NK-92 treated with Interleukin-12 subunit alpha and Interleukin-12 subunit beta, amount 100 ng/mL, for 24 hours (cell line): Measurements from ENCODE around the gene CHD6.

Source experiments
- DNase-seq: peaks from one replicate; lab custom pipeline; 2025; lab: John Stamatoyannopoulos, UW

The CHD6 gene

GRCh38 chr20:41394081-41394480, 224.1 kb downstream of the CHD6 start:
- no peak for DNase-seq

DNA sequence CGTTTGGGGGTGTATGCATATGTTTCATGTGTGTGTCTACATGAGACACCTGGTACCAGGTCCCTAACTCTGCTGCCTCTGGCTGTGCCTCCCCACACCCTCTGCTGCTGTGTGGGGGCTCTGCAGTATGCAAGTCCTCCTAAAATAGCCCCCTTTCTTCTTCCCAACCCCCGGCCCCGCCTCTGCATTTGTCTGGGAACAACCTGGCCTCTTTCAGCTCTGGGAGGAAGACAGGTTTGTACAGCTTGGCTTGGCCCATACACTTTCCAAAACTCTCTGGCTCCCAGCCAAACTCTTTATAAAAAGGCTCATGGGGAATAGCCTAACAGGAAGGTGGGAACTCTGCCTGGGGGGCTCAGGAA, 224.5 kb downstream of the CHD6 start:
- DNase-seq: no peak

- DNase-seq: no peak
Measured at GRCh38 chr20:41392871-41393704, 225.1 kb downstream of the CHD6 start.

DNA sequence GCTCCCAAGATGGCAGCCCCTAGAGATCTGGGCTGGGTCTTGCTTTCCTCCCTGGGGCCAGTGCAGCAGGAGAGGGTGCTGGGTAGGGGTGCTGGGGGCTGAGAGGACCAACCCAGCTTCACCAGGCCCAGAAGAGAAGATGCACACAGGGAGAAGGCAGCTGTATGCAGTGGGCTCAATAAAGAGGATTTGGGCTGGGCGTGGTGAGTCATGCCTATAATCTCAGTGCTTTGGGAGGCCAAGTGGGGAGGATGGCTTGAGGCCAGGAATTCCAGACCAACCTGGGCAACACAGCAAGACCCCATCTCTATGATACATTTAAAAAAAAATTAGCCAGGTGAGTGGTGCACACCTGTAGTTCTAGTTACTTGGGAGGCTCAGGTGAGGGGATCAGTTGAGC, 225.9 kb downstream of the CHD6 start:
- DNase-seq: no peak

DNA sequence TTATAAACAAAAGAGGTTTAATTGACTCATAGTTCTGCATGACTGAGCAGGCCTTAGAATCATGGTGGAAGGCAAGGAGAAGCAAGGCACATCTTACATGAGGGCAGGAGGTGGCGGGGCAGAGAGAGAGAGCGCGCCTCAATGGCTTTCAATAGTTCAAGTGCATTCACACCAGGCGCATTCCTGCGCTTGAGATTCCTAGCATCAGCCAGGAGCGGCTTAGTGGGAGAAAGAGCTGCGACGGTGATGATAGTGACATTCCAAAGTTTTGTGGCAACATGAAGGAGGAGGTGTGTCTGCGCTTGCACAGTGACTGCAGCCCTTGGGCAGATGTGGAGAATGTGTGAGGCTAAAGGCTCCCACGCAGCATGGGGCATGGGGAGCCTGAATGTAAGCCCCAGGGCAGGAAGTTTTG, 226.6 kb downstream of the CHD6 start:
- DNase-seq: no peak

- DNase-seq: no peak
Measured at GRCh38 chr20:41390889-41391288, 227.3 kb downstream of the CHD6 start.

GRCh38 chr20:41387444-41387851, 230.7 kb downstream of the CHD6 start:
- DNase-seq: no peak

DNA sequence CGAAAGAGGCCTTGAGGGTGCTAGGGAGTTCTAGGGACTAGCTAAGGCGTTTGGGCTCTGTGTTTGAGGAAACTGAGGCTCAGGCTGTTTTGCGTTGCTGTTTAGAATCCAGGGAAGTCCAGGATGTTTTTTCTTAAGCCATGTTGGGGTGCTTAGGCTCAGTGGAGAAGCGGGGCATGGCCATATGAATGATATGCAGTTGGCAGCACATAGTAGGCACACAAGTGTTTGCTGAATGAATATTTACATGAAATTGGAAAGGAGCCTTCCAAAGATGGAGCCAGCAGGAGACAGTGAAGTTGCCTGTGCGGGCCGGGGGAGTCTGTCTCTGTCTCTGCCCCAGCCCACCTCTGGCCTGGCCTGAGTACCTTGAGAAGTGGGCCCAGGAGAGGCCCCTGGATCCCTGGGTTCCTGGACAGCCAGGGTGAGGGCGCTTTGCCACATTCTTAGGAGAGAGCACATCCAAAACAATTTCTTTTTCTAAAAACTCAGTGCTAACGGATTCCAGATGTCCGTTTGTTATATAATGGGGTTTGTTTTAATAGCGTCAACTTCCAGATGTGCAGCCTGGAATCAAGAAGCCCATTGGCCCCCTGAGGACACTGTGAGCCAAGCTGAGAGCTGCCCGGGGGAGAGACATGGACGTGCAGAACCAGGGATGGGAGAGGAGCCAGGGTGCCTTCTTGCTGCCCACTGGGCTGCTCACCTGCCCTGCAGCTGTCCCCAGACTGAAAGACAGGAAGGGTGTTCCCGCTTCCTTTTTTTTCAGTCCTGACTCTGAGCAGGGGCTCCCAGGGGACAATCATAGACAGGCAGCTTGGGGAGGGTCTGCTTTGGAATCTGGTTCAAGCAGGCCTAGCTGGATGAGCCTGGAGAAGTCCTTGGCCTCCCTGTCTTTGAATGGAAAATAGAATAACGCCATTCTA, 231.4 kb downstream of the CHD6 start:
- no peak for DNase-seq

DNA sequence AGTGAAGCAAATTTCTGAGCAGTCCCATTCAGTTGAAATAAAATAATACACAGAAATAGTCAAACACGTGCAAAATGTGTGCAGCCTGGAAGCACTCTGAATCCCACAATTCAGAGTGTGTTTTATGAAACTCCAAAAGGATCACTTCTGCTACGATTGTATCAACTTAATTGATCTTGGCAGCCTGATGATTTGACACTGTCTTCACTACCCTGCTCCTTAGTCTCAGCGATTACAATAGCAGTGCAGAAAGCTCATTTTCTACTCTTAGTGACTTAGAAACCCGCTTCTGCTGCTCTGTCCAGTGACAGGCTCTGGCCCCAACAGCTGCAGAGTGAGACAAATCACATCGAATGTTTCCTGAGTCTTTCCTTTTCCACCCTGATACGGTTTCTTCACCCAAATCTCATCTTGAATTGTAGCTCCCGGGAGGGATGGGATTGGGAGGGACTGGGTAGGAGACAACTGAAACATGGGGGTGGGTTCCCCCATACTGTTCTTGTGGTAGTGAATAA, 235.3 kb downstream of the CHD6 start:
- no peak for DNase-seq

DNA sequence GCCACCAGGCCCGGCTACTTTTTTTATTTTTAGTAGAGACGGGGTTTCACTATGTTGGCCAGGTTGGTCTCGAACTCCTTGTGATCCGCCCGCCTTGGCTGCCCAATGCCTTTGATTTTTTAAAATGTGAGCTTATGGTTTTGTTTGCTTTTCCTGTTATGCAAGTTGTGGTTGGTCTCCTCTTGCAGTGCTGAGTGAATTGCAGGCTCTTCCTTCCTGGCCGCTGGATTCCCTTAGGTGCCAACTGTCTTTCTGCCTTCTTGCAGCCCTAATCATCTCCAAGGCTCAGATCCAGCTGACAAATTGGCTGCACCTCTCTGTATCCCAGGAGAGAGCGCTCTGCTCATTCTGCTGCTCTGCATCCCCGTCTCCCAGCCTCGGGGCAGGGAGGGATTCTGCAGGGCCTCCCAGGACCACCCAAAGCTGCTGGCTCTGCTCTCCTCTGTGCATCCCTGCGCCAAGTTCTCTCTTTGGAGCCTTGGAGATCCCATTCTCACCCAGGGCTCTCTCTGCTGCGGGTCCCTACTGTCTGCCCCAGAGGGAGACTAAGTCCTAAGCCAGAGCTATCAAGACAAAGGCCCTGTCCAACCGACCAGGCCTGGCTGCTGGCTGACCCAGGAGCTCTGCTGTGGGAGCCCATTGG, 237.5 kb downstream of the CHD6 start:
- no peak for DNase-seq

- DNase-seq: no peak
Measured at GRCh38 chr20:41379551-41379950, 238.6 kb downstream of the CHD6 start.

DNA sequence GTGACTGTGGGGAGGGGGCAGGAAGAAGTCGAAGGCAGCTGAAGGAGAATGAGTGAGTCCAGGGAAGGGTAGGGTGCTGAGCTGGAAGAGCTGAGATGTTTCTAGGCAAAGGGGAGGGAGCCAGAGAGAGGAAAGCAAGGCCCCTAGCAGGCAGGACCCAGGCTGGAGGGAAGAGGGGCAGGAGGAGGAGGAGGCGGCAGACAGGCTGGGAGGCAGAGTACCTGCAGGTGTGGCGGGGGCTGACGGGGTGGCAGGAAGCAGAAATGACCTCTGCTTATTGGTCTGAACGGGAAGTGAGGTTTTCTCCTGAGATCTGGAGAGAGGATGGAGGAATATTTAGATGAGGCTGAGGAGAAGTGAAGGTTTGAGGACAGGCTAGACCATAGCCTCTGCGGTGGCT, 240.9 kb downstream of the CHD6 start:
- DNase-seq: no peak

DNA sequence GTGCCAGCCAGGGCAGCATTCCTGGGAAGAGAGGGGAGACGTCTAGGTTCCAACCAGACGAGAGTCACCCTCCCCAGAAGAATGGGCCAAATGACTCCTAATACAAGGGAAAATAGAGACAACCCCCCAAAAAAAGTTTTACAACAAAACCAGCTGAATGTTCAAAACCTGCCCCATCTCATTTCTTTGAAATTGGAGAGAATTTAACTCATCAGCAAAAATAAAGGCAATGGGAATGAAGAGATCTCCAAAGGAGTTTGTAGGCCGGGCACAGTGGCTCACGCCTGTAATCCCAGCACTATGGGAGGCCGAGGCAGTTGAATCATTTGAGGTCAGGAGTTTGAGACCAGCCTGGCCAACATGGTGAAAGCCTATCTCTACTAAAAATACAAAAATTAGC, 241.8 kb downstream of the CHD6 start:
- no peak for DNase-seq

- DNase-seq: no peak
Measured at GRCh38 chr20:41375846-41376245, 242.3 kb downstream of the CHD6 start.

GRCh38 chr20:41373931-41374920, 244.0 kb downstream of the CHD6 start:
- no peak for DNase-seq

DNA sequence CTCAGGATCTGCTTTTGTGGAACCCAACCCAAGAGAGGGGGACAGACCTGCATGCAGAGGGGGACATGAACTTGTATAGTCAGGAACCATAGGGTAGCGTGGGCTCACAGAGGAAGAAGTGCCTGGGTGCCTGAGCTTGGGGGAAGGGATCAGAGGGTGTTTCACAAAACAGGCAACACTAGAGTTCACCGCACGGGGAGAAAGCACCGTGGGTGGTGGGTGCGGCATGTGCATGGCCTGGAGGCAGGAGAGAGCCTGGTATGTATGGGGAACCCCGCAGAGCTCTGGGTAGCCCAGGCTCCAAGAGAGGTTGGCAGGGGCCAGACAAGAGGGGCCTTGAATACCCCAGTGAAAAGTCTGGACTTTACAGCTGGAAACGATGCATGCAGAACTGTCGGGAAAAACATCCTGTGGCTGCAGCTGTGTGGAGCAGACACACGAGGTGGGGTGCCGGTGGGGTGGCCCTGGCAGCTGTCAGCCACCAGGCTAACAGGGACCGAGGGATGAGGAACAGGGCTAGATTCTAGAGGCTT, 244.9 kb downstream of the CHD6 start:
- DNase-seq: no peak

DNA sequence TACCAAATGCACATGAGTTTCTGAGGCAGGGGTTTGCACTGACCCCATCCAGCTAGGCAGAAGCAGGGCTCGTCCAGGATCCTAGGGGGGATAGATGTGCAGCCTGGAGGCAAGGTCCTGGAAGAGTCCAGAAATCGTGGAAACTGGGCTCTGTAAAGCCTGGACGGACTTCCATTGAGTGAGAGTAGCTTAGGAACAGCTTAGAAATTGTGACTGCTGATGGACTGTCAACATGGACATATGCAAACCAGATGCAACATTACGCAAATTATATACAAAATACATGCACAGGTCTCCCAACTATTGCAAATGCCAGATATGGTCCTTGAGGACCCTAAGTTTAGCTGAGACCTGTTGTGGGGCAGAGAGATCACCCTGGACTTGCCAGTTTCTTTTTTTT, 246.8 kb downstream of the CHD6 start:
- no peak for DNase-seq

DNA sequence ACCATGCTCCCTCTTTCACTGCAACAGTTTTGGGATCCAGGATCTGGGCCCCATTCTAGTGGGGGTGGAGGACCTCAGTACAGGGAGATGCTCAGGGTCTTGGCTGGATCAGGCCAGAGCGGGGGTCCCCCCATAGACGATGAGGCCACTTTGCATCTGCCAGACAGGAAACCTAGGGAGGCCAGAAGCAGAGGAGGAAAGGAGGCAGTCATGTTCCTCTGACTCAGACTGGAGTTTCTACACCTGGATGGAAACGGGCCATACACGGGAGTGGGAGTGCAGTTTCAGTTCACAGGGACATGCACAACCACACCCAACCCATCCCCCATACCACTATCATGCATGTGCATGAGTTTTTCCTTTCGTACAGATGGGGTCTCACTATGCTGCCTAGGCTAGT, 248.0 kb downstream of the CHD6 start:
- DNase-seq: no peak

- no peak for DNase-seq
Measured at GRCh38 chr20:41369673-41370072, 248.5 kb downstream of the CHD6 start.

GRCh38 chr20:41367956-41368355, 250.2 kb downstream of the CHD6 start:
- DNase-seq: no peak

DNA sequence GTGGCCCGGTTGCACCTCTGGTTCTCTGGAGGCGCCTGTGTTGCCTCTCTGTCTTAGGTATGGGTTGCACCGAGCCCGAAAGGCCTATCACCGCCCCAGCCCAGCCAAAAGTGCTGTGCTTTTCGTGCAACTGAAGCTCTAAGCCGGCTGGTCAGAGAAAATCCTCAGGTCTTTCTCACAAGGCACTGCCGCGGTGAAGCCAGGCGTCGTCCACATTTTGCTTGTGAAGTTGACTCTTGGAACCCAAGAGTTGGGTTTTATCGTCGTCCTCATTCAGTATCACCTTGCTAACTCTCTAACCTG, 250.8 kb downstream of the CHD6 start:
- no peak for DNase-seq
